Neural crest cell (in vitro differentiated cells): ENCODE measurements around the gene NUDT19. TPM values are rescaled to one million over a fixed set of nuclear protein-coding genes. Genes with fewer than 3 reads are reported as not detected.

Experiments used
- DNase-seq: peaks from one replicate; pipeline ENCODE4 v3.0.0; 2021; ENCODE audit warnings: low read depth, mixed read lengths, low spot score
- H3K27ac Mint-ChIP-seq: one replicate; pipeline ENCODE4 v1.8.0; 2021; ENCODE audit warnings: mild to moderate bottlenecking, mixed read lengths; ENCODE audit not compliant: unreplicated experiment
- H3K27me3 Mint-ChIP-seq: 2 replicates; pipeline ENCODE4 v1.8.0; 2021; ENCODE audit warnings: low read depth, mild to moderate bottlenecking, mixed read lengths
- H3K36me3 Mint-ChIP-seq: 2 replicates; pipeline ENCODE4 v1.8.0; 2021; ENCODE audit warnings: low read depth, mild to moderate bottlenecking, mixed read lengths
- H3K4me1 Mint-ChIP-seq: 2 replicates; pipeline ENCODE4 v1.8.0; 2021; ENCODE audit warnings: mixed read lengths
- H3K4me3 Mint-ChIP-seq: one replicate; pipeline ENCODE4 v1.8.0; 2021; ENCODE audit warnings: mild to moderate bottlenecking, mixed read lengths
- H3K9me3 Mint-ChIP-seq: 2 replicates; pipeline ENCODE4 v1.8.0; 2021; ENCODE audit warnings: mixed read lengths
- total RNA-seq: library from RNA; stranded (reverse); gene quantifications from 2 replicates; pipeline ENCODE4 v1.2.1, GENCODE V29; 2021
- TF ChIP-seq, protein P1 (sequence below): fragments of 200-600 bp; sonication (generic); conservative IDR thresholded peaks from 2 replicates; pipeline ENCODE4 v1.5.0; 2021; ENCODE audit warnings: antibody characterized with exemption, mild to moderate bottlenecking

The NUDT19 gene
- total RNA-seq, 1 donor from 2014 or later: 11.1 TPM

DNA sequence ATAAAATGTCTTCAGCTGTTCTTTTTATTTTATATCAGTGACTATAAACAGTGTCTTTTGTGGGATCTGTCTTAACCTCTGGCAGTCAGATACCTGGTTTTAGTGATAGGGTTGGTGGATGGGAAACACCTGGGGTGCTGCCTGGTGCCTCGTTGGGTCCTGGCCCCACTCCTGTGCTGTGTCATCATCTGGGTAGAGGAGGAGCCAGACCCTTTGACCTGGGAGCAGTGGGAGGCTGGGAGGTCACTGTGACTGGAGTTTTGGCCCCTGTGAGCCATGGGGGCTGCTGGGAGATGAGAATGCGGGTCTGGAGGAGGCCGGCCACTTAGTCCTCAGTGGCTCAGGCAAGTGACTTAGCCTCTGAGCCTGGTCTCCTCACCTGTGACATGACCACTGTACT is 57.3 kb downstream of the NUDT19 start:
- no peak overlapping the region for H3K27ac Mint-ChIP-seq
- peaks cover 3% of the 10 kb centered on the region for H3K27me3 Mint-ChIP-seq
- no peaks in the 10 kb centered on the region for H3K36me3 Mint-ChIP-seq
- H3K4me1 Mint-ChIP-seq: no peaks in the 10 kb centered on the region
- H3K9me3 Mint-ChIP-seq: no peaks in the 10 kb centered on the region
- DNase-seq: no peak
- TF ChIP-seq, protein P1, sequence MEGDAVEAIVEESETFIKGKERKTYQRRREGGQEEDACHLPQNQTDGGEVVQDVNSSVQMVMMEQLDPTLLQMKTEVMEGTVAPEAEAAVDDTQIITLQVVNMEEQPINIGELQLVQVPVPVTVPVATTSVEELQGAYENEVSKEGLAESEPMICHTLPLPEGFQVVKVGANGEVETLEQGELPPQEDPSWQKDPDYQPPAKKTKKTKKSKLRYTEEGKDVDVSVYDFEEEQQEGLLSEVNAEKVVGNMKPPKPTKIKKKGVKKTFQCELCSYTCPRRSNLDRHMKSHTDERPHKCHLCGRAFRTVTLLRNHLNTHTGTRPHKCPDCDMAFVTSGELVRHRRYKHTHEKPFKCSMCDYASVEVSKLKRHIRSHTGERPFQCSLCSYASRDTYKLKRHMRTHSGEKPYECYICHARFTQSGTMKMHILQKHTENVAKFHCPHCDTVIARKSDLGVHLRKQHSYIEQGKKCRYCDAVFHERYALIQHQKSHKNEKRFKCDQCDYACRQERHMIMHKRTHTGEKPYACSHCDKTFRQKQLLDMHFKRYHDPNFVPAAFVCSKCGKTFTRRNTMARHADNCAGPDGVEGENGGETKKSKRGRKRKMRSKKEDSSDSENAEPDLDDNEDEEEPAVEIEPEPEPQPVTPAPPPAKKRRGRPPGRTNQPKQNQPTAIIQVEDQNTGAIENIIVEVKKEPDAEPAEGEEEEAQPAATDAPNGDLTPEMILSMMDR: no peak
- no peak overlapping the region for H3K4me3 Mint-ChIP-seq

DNA sequence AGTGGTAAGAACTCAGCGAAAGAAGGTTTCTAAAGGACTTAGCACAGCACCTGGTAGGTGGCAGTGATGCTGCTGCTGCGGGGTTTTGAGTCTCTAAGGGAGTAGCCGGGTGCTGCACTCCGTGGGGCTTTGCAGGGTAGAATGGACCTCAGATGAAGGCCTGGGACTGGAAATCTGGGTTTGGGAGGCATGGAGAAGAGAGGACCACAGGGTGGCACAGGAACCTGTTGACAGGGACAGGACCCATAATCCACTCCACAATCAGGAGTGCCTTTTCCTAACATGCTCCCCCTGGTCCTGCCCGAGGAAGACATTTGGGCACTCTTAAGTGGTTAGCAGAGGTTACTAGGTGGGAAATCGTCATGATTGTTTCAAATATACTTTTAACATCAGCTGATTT is 57.7 kb downstream of the NUDT19 start:
- no peaks in the 10 kb centered on the region for H3K4me1 Mint-ChIP-seq
- peaks cover 3% of the 10 kb centered on the region for H3K27me3 Mint-ChIP-seq
- H3K9me3 Mint-ChIP-seq: no peaks in the 10 kb centered on the region
- DNase-seq: no peak
- no peaks in the 10 kb centered on the region for H3K36me3 Mint-ChIP-seq
- no peak overlapping the region for H3K4me3 Mint-ChIP-seq
- H3K27ac Mint-ChIP-seq: no peak overlapping the region
- TF ChIP-seq, protein P1: no peak

DNA sequence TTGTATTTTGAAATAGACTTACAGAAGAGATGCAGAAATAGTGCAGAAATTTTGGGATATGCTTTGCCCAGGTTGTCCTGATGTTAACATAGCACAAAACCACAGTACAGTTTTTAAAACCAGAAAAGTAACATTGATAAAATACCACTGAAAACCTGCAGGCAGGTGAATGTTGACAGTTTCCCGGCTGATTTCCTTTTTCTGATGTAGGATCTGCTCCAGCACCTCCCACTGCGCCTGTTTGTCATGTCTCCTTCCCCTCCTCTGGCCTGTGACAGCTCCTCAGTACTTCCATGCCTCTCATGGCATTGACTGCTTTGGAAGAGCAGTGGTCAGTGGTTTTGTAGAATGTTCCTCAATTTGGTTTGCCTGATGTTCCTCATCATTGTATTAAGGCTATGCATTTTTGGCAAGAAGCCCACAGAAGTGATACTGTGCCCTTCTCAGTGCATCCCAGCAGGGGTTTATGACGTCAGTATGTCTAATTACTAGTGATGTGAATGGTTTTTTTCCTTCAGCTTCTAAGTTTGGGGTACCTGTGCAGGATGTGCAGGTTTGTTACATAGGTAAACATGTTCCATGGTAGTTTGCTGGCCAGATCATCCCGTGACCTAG is 58.9 kb downstream of the NUDT19 start:
- Mint-ChIP-seq H3K9me3 (peaks cover 3% of the 10 kb centered on the region), H3K4me1 (no peaks in the 10 kb centered on the region), H3K27ac (no peak overlapping the region), H3K36me3 (no peaks in the 10 kb centered on the region), H3K4me3 (no peak overlapping the region), H3K27me3 (peaks cover 3% of the 10 kb centered on the region)
- DNase-seq: no peak
- TF ChIP-seq, protein P1: no peak

DNA sequence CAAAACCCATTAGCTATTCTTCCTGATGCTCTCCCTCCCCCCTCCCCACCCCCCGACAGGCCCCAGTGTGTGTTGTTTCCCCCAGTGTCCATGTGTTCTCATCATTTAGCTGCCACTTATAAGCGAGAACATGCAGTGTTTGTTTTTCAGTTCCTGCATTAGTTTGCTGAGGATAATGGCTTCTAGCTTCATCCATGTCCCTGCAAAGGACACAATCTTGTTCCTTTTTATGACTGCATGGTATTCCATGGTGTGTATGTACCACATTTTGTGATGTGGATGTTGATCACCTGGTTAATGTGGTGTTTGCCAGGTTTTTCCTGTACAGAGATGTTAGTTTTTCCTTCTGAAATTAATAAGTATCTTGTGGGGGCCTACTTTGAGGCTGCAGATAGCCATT is 59.4 kb downstream of the NUDT19 start:
- Mint-ChIP-seq H3K27me3 (peaks cover 5% of the 10 kb centered on the region), H3K27ac (no peak overlapping the region), H3K4me1 (no peaks in the 10 kb centered on the region), H3K9me3 (peaks cover 3% of the 10 kb centered on the region), H3K4me3 (no peak overlapping the region), H3K36me3 (no peaks in the 10 kb centered on the region)
- TF ChIP-seq, protein P1: no peak
- DNase-seq: no peak

DNA sequence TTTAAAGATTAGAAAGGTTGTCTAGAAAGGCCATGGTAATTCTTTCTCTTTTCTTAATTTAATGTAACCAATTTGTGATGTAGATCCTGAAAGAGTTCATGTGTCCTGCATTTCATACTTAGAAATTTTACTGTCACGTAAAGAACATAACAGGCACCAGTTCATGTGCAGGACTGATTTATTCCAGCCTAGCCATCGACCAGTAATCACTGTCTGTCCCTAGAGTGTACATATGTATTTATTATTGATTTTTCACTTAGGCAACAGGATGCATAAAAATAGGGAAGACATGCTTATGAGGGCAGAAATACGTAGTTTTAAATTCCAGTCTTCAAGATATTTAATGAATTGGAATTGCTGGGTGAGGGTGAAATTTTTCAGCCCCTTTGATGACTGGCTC is 65.6 kb downstream of the NUDT19 start:
- Mint-ChIP-seq H3K27ac (no peak overlapping the region), H3K27me3 (peaks cover 2% of the 10 kb centered on the region), H3K9me3 (peaks cover 8% of the 10 kb centered on the region), H3K4me3 (no peak overlapping the region), H3K4me1 (no peaks in the 10 kb centered on the region), H3K36me3 (peaks cover 3% of the 10 kb centered on the region)
- TF ChIP-seq, protein P1: no peak
- DNase-seq: no peak

Other genes with a start within 250 kb of the NUDT19 start
- gene PDCD5, start 110.6 kb upstream of the NUDT19 start, total RNA-seq: 159 and 165 TPM in 2 replicates
- 24.5 and 25.1 TPM in 2 replicates for gene ANKRD27, start 16.6 kb upstream of the NUDT19 start, total RNA-seq
- not detected in 2 replicates for gene RGS9BP, start 16.0 kb upstream of the NUDT19 start, total RNA-seq
- gene TDRD12, start 27.9 kb downstream of the NUDT19 start, total RNA-seq: 0.21 and 0.30 TPM in 2 replicates
- gene SLC7A9, start 177.9 kb downstream of the NUDT19 start, total RNA-seq: 0.49 and 0.50 TPM in 2 replicates